ENCODE measurements around the gene DCT.

The DCT gene

DNA sequence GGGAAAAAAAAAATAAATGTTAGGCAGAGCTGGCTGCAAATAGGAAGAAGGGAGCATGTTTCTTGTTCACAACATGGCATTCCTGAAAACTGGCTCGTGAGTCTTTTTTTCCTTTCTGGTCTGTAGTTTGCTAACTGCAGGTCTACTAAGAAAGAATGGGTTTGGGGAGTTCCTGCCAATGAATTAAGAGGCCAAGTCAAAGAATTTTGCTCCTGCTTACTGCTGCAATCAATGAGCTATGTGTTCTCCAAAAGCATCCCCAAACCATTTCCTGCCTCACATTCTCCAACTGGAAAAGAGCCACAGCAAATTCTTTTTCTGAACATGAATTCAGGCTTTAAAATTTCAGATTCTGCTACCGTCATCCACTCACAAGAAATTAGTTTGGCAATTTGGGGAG, 88.6 kb downstream of the DCT start:
- no peak for DNase-seq

DNA sequence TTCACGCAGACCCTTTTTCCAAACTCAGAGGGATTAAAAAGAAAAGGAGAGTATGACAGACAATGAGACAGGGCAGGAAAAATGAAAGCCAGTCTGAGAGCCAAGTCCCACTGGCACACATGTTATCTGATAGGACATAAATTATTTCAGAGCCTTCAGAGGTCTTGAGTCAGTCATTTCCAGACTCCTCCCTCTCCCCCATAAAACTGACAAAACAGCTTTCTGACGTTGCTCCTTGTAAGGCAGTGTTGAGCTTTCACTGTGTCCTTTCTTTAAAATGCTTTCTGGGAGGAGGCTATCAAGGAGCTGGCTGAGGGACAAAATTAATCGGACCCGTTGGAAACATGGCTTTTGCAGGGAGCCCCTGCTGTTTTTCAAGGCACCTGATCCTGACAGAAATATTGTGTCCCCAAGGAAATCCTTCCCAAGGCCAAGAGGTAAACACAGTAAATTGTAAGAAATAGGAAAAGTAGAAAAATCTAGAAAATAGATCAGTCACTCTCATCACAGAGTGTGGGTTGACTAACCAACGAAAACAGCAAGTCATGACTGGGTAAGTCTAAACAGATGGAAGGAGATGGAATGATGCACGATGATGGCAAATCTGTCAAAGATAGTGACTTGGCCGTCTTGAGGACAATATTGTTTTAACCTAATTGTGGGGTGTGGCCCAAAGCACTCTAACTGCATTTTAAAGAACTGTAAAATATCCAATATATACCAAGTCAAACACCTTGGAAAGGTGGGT, 89.7 kb downstream of the DCT start:
- DNase-seq = no peak

DNA sequence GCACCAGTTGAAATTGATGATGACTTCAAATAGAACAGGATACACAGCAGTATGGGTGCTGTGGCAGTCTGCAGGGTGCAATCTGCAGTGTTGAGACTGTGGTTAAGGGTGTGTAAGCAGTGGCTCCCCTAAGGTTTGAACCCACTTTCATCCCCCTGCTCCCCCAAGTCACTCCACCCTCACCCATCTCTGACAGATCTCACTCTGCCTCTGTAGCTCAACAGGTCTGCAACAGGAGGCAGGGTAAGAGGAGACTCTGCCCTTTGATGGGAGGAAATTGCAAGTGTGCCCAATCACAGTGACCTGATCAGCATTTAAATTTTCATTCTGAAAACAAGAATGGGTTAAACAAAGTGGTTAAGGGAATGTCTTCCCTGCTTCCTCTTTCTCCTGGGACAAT, 92.4 kb downstream of the DCT start:
- DNase-seq = no peak
